PC-9 (cell line): ENCODE data around the gene TMEM164.

Experiments
- EZH2 ChIP-seq: fragments of 200-600 bp; sonication (generic); IDR thresholded peaks from 2 replicates; pipeline ENCODE4 v1.8.0; 2017; ENCODE audit warnings: antibody characterized with exemption, low read depth
- TF ChIP-seq, protein P1 (sequence below): fragments of 200-600 bp; sonication (generic); conservative IDR thresholded peaks from 2 replicates; pipeline ENCODE4 v1.6.1; 2017; ENCODE audit warnings: mixed run types, antibody characterized with exemption, mild to moderate bottlenecking, moderate library complexity

DNA sequence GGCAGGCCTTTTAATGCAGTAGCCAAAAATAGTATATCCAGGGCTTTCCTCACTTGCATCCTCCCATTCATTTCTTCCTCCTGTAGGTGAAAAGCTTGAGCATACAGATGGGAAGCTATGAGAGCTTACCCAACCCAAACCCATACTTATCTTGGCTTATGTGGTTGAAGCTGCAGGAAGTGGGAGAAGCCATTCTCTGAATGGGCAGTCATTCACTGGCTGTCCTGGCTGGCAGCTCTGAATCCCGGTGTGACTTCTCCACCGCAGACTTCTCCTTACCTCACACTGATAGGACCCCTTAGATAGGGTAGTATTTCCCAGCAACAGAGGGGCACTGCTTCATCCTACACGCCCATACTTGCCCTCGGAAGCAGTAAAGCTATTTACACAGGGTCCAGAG, 189.6 kb downstream of the TMEM164 start:
- TF ChIP-seq EZH2, result no peak
- TF ChIP-seq, protein P1, sequence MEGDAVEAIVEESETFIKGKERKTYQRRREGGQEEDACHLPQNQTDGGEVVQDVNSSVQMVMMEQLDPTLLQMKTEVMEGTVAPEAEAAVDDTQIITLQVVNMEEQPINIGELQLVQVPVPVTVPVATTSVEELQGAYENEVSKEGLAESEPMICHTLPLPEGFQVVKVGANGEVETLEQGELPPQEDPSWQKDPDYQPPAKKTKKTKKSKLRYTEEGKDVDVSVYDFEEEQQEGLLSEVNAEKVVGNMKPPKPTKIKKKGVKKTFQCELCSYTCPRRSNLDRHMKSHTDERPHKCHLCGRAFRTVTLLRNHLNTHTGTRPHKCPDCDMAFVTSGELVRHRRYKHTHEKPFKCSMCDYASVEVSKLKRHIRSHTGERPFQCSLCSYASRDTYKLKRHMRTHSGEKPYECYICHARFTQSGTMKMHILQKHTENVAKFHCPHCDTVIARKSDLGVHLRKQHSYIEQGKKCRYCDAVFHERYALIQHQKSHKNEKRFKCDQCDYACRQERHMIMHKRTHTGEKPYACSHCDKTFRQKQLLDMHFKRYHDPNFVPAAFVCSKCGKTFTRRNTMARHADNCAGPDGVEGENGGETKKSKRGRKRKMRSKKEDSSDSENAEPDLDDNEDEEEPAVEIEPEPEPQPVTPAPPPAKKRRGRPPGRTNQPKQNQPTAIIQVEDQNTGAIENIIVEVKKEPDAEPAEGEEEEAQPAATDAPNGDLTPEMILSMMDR, result no peak
